HG02973 (cell line): ENCODE data around the gene MADD.

ENCODE experiments used
- ATAC-seq: cut with Tn5 transposase; IDR thresholded peaks from one replicate; pipeline ENCODE4 v1.9.1; 2021; ENCODE audit warnings: moderate library complexity; ENCODE audit not compliant: unreplicated experiment

MADD gene

GRCh38 chr11:47379317-47379716, 109.4 kb downstream of the MADD start:
- no peak for ATAC-seq
